Osteocyte (in vitro differentiated cells): ENCODE measurements around the gene ACOX1. TPM values are rescaled to one million over a fixed set of nuclear protein-coding genes. Genes with fewer than 3 reads are reported as not detected.

Experiments
- DNase-seq: peaks from one replicate; pipeline ENCODE4 v3.0.0; 2021; ENCODE audit warnings: mixed read lengths; ENCODE audit not compliant: unreplicated experiment; ENCODE audit errors: extremely low spot score
- H3K27ac Mint-ChIP-seq: one replicate; pipeline ENCODE4 v1.8.0; 2021; ENCODE audit warnings: mild to moderate bottlenecking, mixed read lengths; ENCODE audit not compliant: unreplicated experiment
- H3K27me3 Mint-ChIP-seq: one replicate; pipeline ENCODE4 v1.8.0; 2021; ENCODE audit warnings: mixed read lengths; ENCODE audit not compliant: unreplicated experiment
- H3K36me3 Mint-ChIP-seq: one replicate; pipeline ENCODE4 v1.8.0; 2021; ENCODE audit warnings: mixed read lengths; ENCODE audit not compliant: unreplicated experiment
- H3K4me1 Mint-ChIP-seq: one replicate; pipeline ENCODE4 v1.8.0; 2021; ENCODE audit warnings: mixed read lengths; ENCODE audit not compliant: unreplicated experiment
- H3K4me3 Mint-ChIP-seq: one replicate; pipeline ENCODE4 v1.8.0; 2021; ENCODE audit warnings: mild to moderate bottlenecking, moderate library complexity, mixed read lengths; ENCODE audit not compliant: unreplicated experiment
- H3K9me3 Mint-ChIP-seq: one replicate; pipeline ENCODE4 v1.8.0; 2021; ENCODE audit warnings: mixed read lengths; ENCODE audit not compliant: unreplicated experiment
- total RNA-seq: library from RNA; stranded (reverse); gene quantifications from 2 replicates; pipeline ENCODE4 v1.2.1, GENCODE V29; 2021
- TF ChIP-seq, protein P1 (sequence below): fragments of 200-600 bp; sonication (generic); IDR thresholded peaks from 2 replicates; pipeline ENCODE4 v1.5.0; 2021; ENCODE audit warnings: antibody characterized with exemption, mild to moderate bottlenecking, moderate library complexity

The ACOX1 gene
- total RNA-seq, 1 donor from 2014 or later = 48.0 TPM

DNA sequence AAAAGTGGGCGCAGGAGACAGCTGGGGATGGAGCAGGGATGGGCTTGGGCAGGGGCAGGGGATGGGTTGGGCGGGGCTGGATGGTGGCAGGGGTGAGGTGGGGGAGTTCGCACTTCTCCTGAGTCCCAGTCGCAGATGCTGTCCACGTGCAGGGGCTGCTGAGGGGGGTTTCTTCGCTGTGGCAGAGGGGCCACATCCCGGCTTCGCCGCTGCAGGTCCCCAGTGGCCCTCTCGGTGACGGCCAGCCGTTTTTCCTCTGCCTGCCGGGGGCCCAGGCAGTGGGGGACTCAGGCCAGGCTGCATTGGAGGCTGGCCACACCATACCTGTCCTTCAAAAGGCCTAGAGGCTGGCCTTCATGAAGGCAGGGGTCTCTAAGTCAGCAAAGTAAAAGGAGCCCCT lies 39.8 kb upstream of the ACOX1 start:
- no peaks in the 10 kb centered on the region for H3K36me3 Mint-ChIP-seq
- H3K27me3 Mint-ChIP-seq = peaks cover 2% of the 10 kb centered on the region
- H3K4me3 Mint-ChIP-seq = no peak overlapping the region
- H3K9me3 Mint-ChIP-seq = no peaks in the 10 kb centered on the region
- peaks cover 5% of the 10 kb centered on the region for H3K4me1 Mint-ChIP-seq
- H3K27ac Mint-ChIP-seq = no peak overlapping the region
- no peak for DNase-seq
- TF ChIP-seq, protein P1, sequence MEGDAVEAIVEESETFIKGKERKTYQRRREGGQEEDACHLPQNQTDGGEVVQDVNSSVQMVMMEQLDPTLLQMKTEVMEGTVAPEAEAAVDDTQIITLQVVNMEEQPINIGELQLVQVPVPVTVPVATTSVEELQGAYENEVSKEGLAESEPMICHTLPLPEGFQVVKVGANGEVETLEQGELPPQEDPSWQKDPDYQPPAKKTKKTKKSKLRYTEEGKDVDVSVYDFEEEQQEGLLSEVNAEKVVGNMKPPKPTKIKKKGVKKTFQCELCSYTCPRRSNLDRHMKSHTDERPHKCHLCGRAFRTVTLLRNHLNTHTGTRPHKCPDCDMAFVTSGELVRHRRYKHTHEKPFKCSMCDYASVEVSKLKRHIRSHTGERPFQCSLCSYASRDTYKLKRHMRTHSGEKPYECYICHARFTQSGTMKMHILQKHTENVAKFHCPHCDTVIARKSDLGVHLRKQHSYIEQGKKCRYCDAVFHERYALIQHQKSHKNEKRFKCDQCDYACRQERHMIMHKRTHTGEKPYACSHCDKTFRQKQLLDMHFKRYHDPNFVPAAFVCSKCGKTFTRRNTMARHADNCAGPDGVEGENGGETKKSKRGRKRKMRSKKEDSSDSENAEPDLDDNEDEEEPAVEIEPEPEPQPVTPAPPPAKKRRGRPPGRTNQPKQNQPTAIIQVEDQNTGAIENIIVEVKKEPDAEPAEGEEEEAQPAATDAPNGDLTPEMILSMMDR = no peak

DNA sequence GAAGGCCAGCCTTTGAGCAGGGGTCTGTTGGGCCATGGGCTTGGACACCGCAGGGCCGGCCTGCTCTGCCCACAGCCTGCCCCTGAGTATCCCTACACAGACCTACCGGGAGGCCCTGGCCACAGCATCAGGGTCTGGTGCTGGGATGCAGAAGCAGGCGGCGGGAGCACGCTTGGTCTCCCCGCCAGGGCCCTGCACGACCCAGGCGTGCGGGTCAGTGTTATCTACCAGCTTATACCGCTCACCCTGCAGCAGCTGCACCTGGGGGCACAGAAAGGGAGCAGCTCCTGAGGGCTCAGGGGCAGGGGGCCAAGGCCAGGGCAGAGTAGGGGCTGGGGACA lies 39.3 kb upstream of the ACOX1 start:
- no peak overlapping the region for H3K4me3 Mint-ChIP-seq
- no peaks in the 10 kb centered on the region for H3K9me3 Mint-ChIP-seq
- H3K36me3 Mint-ChIP-seq = no peaks in the 10 kb centered on the region
- H3K27me3 Mint-ChIP-seq = peaks cover 2% of the 10 kb centered on the region
- H3K27ac Mint-ChIP-seq = no peak overlapping the region
- TF ChIP-seq, protein P1 = no peak
- H3K4me1 Mint-ChIP-seq = peaks cover 5% of the 10 kb centered on the region
- no peak for DNase-seq

GRCh38 chr17:76017481-76018339 lies 38.7 kb upstream of the ACOX1 start:
- H3K9me3 Mint-ChIP-seq = no peaks in the 10 kb centered on the region
- no peak overlapping the region for H3K4me3 Mint-ChIP-seq
- no peaks in the 10 kb centered on the region for H3K36me3 Mint-ChIP-seq
- no peak for DNase-seq
- H3K27me3 Mint-ChIP-seq = peaks cover 2% of the 10 kb centered on the region
- TF ChIP-seq, protein P1 = no peak
- H3K4me1 Mint-ChIP-seq = peaks cover 5% of the 10 kb centered on the region
- no peak overlapping the region for H3K27ac Mint-ChIP-seq

GRCh38 chr17:76014925-76015261 lies 35.9 kb upstream of the ACOX1 start:
- no peak overlapping the region for H3K27ac Mint-ChIP-seq
- H3K4me3 Mint-ChIP-seq = no peak overlapping the region
- H3K36me3 Mint-ChIP-seq = no peaks in the 10 kb centered on the region
- TF ChIP-seq, protein P1 = no peak
- no peak for DNase-seq
- H3K4me1 Mint-ChIP-seq = peaks cover 5% of the 10 kb centered on the region
- no peaks in the 10 kb centered on the region for H3K9me3 Mint-ChIP-seq
- H3K27me3 Mint-ChIP-seq = peaks cover 2% of the 10 kb centered on the region

DNA sequence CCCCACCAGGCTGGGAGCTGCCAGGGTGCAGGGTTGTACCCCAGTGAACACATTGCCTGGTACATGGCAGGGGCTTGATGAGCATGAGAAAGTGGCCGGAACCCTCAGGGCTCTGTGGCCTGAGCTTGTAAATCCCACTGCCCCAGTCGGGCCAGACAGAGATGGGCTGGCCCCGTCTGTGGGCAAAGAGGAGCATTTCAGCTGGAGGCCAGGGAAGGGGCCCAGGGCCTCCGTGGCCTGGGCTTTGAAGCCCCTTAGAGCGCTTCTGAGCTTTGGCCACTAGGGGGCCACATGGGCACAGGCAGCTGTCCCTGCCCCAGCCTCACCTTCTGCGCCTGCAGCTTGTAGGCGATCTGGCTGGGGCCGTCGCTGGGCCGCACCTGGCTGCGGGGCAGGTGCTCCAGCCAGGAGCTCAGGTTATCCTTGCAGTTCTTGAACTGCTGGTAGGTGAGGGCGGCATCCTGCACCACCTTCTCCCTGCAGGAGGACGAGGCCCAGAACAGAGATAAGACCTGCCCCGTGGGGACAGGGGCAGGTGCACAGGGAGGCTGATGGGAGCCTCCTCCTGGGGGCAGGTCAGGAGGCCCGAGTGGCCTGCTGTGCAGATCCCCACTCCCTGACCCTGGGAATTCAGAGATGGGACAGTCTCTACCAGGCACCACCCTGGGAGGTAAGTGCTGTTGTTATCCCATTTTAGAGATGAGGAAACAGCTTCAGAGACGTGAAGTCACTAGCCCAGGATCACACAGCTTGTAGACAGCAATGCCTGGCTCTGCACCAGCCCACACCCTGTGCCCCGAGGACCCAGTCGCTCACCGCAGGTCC lies 35.3 kb upstream of the ACOX1 start:
- H3K27me3 Mint-ChIP-seq = peaks cover 2% of the 10 kb centered on the region
- DNase-seq = peak; percentile 89
- no peaks in the 10 kb centered on the region for H3K36me3 Mint-ChIP-seq
- TF ChIP-seq, protein P1 = peak; percentile 96
- H3K27ac Mint-ChIP-seq = no peak overlapping the region
- no peaks in the 10 kb centered on the region for H3K9me3 Mint-ChIP-seq
- H3K4me1 Mint-ChIP-seq = peaks cover 5% of the 10 kb centered on the region
- no peak overlapping the region for H3K4me3 Mint-ChIP-seq
